GM12878 (cell line): Measurements from ENCODE around the gene RAD21L1.

Experiments
- NFYA ChIP-seq: IDR thresholded peaks from 2 replicates; pipeline ENCODE4 v1.6.1; 2011; ENCODE audit warnings: low read depth, mild to moderate bottlenecking, low read length, improper control_type of control experiment, borderline replicate concordance
- POLR2AphosphoS5 ChIP-seq: IDR thresholded peaks from 2 replicates; pipeline ENCODE4 v1.6.1; 2011; ENCODE audit warnings: mild to moderate bottlenecking, low read length, inconsistent platforms
- SPI1 ChIP-seq: IDR thresholded peaks from 2 replicates; pipeline ENCODE4 v1.6.1; 2011; ENCODE audit warnings: low read depth, mild to moderate bottlenecking, low read length, moderate library complexity, borderline replicate concordance; ENCODE audit not compliant: insufficient read depth
- TAF1 ChIP-seq: IDR thresholded peaks from 2 replicates; pipeline ENCODE4 v1.6.1; 2011; ENCODE audit warnings: mild to moderate bottlenecking, low read depth, low read length, borderline replicate concordance
- TF ChIP-seq, protein P1 (sequence below): fragments of 450-650 bp; formaldehyde crosslinking; IDR thresholded peaks from 2 replicates; pipeline ENCODE4 v1.4.0; 2020; ENCODE audit warnings: mild to moderate bottlenecking, moderate library complexity
- TF ChIP-seq, protein P2 (sequence below), 3 experiments: IDR thresholded peaks in 2 of 3; conservative IDR thresholded peaks in 1 of 3; 2 replicates each; pipeline ENCODE4 v1.5.1; 2011; ENCODE audit warnings: low read depth in 3 of 3, low read length in 3 of 3, mild to moderate bottlenecking in 3 of 3, control low read depth in 2 of 3, moderate library complexity in 2 of 3, inconsistent platforms in 1 of 3, mixed read lengths in 1 of 3; ENCODE audit not compliant: control insufficient read depth in 2 of 3, insufficient read depth in 1 of 3; ENCODE audit errors: extremely low read depth in 1 of 3
- TF ChIP-seq, protein P3 (sequence below): IDR thresholded peaks from 2 replicates; pipeline ENCODE4 v1.6.1; 2012; ENCODE audit warnings: mild to moderate bottlenecking, low read depth, low read length

DNA sequence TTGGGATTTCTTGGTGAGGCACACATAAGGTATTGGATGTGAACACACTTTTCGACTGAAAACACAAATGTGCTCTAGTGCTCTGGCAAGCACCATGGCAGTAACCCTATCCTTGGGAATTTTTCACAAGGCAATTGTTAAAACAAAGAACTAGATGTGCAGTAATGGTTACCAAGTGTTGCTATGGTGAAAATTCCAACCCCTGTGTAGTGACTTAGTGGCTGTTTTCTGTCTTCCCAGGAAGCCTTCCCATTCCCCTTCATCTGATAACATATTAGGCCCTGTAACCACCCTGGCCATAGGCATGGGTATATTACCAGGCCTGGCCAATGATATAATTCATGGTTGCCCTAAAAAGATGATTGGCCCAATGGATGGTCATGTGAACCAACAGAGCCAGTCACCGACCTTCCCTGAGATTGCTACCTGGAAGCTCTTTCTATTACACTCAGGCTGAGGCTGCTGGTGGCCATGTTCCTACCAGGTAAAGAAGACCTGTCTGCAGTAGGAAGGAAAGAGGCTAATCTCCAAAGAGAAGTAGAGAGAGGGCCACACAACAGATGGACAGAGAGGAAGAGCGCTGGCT, 18.5 kb upstream of the RAD21L1 start:
- TF ChIP-seq, protein P1, sequence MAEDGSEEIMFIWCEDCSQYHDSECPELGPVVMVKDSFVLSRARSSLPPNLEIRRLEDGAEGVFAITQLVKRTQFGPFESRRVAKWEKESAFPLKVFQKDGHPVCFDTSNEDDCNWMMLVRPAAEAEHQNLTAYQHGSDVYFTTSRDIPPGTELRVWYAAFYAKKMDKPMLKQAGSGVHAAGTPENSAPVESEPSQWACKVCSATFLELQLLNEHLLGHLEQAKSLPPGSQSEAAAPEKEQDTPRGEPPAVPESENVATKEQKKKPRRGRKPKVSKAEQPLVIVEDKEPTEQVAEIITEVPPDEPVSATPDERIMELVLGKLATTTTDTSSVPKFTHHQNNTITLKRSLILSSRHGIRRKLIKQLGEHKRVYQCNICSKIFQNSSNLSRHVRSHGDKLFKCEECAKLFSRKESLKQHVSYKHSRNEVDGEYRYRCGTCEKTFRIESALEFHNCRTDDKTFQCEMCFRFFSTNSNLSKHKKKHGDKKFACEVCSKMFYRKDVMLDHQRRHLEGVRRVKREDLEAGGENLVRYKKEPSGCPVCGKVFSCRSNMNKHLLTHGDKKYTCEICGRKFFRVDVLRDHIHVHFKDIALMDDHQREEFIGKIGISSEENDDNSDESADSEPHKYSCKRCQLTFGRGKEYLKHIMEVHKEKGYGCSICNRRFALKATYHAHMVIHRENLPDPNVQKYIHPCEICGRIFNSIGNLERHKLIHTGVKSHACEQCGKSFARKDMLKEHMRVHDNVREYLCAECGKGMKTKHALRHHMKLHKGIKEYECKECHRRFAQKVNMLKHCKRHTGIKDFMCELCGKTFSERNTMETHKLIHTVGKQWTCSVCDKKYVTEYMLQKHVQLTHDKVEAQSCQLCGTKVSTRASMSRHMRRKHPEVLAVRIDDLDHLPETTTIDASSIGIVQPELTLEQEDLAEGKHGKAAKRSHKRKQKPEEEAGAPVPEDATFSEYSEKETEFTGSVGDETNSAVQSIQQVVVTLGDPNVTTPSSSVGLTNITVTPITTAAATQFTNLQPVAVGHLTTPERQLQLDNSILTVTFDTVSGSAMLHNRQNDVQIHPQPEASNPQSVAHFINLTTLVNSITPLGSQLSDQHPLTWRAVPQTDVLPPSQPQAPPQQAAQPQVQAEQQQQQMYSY (CRISPR knock-in tag): no peak
- no peak for TF ChIP-seq NFYA
- TF ChIP-seq, protein P2, sequence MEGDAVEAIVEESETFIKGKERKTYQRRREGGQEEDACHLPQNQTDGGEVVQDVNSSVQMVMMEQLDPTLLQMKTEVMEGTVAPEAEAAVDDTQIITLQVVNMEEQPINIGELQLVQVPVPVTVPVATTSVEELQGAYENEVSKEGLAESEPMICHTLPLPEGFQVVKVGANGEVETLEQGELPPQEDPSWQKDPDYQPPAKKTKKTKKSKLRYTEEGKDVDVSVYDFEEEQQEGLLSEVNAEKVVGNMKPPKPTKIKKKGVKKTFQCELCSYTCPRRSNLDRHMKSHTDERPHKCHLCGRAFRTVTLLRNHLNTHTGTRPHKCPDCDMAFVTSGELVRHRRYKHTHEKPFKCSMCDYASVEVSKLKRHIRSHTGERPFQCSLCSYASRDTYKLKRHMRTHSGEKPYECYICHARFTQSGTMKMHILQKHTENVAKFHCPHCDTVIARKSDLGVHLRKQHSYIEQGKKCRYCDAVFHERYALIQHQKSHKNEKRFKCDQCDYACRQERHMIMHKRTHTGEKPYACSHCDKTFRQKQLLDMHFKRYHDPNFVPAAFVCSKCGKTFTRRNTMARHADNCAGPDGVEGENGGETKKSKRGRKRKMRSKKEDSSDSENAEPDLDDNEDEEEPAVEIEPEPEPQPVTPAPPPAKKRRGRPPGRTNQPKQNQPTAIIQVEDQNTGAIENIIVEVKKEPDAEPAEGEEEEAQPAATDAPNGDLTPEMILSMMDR (IDR thresholded peaks at IDR 0.05 in 2 of 3, conservative IDR thresholded peaks at IDR 0.05 in 1 of 3; ENCODE audit: control insufficient read depth in 2 of 3, extremely low read depth in 1 of 3, insufficient read depth in 1 of 3, low read depth in 3 of 3, low read length in 3 of 3): no peak
- no peak for TF ChIP-seq TAF1
- TF ChIP-seq POLR2AphosphoS5: no peak
- no peak for TF ChIP-seq SPI1
- TF ChIP-seq, protein P3, sequence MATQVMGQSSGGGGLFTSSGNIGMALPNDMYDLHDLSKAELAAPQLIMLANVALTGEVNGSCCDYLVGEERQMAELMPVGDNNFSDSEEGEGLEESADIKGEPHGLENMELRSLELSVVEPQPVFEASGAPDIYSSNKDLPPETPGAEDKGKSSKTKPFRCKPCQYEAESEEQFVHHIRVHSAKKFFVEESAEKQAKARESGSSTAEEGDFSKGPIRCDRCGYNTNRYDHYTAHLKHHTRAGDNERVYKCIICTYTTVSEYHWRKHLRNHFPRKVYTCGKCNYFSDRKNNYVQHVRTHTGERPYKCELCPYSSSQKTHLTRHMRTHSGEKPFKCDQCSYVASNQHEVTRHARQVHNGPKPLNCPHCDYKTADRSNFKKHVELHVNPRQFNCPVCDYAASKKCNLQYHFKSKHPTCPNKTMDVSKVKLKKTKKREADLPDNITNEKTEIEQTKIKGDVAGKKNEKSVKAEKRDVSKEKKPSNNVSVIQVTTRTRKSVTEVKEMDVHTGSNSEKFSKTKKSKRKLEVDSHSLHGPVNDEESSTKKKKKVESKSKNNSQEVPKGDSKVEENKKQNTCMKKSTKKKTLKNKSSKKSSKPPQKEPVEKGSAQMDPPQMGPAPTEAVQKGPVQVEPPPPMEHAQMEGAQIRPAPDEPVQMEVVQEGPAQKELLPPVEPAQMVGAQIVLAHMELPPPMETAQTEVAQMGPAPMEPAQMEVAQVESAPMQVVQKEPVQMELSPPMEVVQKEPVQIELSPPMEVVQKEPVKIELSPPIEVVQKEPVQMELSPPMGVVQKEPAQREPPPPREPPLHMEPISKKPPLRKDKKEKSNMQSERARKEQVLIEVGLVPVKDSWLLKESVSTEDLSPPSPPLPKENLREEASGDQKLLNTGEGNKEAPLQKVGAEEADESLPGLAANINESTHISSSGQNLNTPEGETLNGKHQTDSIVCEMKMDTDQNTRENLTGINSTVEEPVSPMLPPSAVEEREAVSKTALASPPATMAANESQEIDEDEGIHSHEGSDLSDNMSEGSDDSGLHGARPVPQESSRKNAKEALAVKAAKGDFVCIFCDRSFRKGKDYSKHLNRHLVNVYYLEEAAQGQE: no peak
